NCI-H2171 (cell line): ENCODE data around the gene SFTPB.
"Not testable (repeated sequence)": the region's sequence is repeated elsewhere in the genome, so short reads cannot be mapped to it uniquely, and the experiment has no call there.

Source experiments
- DNase-seq: peaks from one replicate; lab custom pipeline; 2025; lab: John Stamatoyannopoulos, UW

Gene SFTPB

GRCh38 chr2:85675427-85675826 is 7.4 kb upstream of the SFTPB start:
- no peak for DNase-seq

- DNase-seq, result no peak
Observed at GRCh38 chr2:85674417-85674816, 6.4 kb upstream of the SFTPB start.

- no peak for DNase-seq
Observed at GRCh38 chr2:85673716-85674375, 5.8 kb upstream of the SFTPB start.

- no peak for DNase-seq
Observed at GRCh38 chr2:85672456-85672855, 4.5 kb upstream of the SFTPB start.

GRCh38 chr2:85670416-85670815 is 2.4 kb upstream of the SFTPB start:
- DNase-seq, result not testable (repeated sequence)

- no peak for DNase-seq
Observed at GRCh38 chr2:85669549-85669948, 1.6 kb upstream of the SFTPB start.

GRCh38 chr2:85668857-85669142 is 801 bp upstream of the SFTPB start:
- no peak for DNase-seq

- no peak for DNase-seq
Observed at GRCh38 chr2:85667561-85668008, 414 bp downstream of the SFTPB start.

GRCh38 chr2:85666435-85667316 is 1.3 kb downstream of the SFTPB start:
- DNase-seq, result no peak

GRCh38 chr2:85666016-85666415 is 2.0 kb downstream of the SFTPB start:
- DNase-seq, result no peak

GRCh38 chr2:85665264-85665937 is 2.6 kb downstream of the SFTPB start:
- no peak for DNase-seq

- no peak for DNase-seq
Observed at GRCh38 chr2:85663594-85664565, 4.1 kb downstream of the SFTPB start.

GRCh38 chr2:85662899-85663593 is 5.0 kb downstream of the SFTPB start:
- DNase-seq, result no peak

- no peak for DNase-seq
Observed at GRCh38 chr2:85661139-85661858, 6.7 kb downstream of the SFTPB start.

- no peak for DNase-seq
Observed at GRCh38 chr2:85660725-85661124, 7.3 kb downstream of the SFTPB start.

- DNase-seq, result not testable (repeated sequence)
Observed at GRCh38 chr2:85660301-85660700, 7.7 kb downstream of the SFTPB start.

- no peak for DNase-seq
Observed at GRCh38 chr2:85659324-85659981, 8.5 kb downstream of the SFTPB start.

GRCh38 chr2:85657399-85657798 is 10.6 kb downstream of the SFTPB start:
- not testable (repeated sequence) for DNase-seq

- DNase-seq, result no peak
Observed at GRCh38 chr2:85656468-85656867, 11.5 kb downstream of the SFTPB start.

- no peak for DNase-seq
Observed at GRCh38 chr2:85655961-85656417, 12.0 kb downstream of the SFTPB start.
